ENCODE results near the gene RABL6. TPM values are rescaled to one million over a fixed set of nuclear protein-coding genes. Genes with fewer than 3 reads are reported as not detected.
"Not testable (repeated sequence)": the region's sequence is repeated elsewhere in the genome, so short reads cannot be mapped to it uniquely, and the experiment has no call there.

RABL6 gene
- polyA plus RNA-seq, 4 donors, result 75.5 to 114 (median 82.3) TPM

- peak in 1 of 2 donors; percentile 23 for DNase-seq
- 90 to 93% (median 91%) methylated on average over 29 to 31 of the region's 31 CpGs for WGBS, 3 donors
- no peak for FAIRE-seq
- Histone ChIP-seq H3K27ac (ENCODE audit: low read depth in 1 of 3, low read length in 2 of 3) (peak overlapping the region in 2 of 3 donors; percentile 30 to 51), H3K9me3 (ENCODE audit: control insufficient read depth in 2 of 2, insufficient read depth in 1 of 2, low read depth in 1 of 2, low read length in 1 of 2) (peaks cover 0 to 7% of the 10 kb centered on the region in 2 donors), H3K4me1 (ENCODE audit: control insufficient read depth in 3 of 3, insufficient read depth in 2 of 3, low read depth in 1 of 3, low read length in 2 of 3) (peaks cover 3 to 40% (median 12%) of the 10 kb centered on the region in 3 donors), H3K36me3 (ENCODE audit: control insufficient read depth in 3 of 3, insufficient read depth in 2 of 3, low read depth in 1 of 3, low read length in 3 of 3) (peaks cover 6 to 72% (median 21%) of the 10 kb centered on the region in 3 donors), H3K27me3 (ENCODE audit: control insufficient read depth in 3 of 3, insufficient read depth in 3 of 3, low read length in 3 of 3) (no peaks in the 10 kb centered on the region), H3K4me3 (ENCODE audit: low read depth in 1 of 3, low read length in 3 of 3) (no peak overlapping the region)
Measured at GRCh38 chr9:136862849-136863622, 55.3 kb downstream of the RABL6 start.

- peaks cover 6 to 67% (median 21%) of the 10 kb centered on the region in 3 donors for H3K36me3 ChIP-seq (ENCODE audit: control insufficient read depth in 3 of 3, insufficient read depth in 2 of 3, low read depth in 1 of 3, low read length in 3 of 3)
- FAIRE-seq, result no peak
Measured at GRCh38 chr9:136863623-136864273, 56.0 kb downstream of the RABL6 start.

DNA sequence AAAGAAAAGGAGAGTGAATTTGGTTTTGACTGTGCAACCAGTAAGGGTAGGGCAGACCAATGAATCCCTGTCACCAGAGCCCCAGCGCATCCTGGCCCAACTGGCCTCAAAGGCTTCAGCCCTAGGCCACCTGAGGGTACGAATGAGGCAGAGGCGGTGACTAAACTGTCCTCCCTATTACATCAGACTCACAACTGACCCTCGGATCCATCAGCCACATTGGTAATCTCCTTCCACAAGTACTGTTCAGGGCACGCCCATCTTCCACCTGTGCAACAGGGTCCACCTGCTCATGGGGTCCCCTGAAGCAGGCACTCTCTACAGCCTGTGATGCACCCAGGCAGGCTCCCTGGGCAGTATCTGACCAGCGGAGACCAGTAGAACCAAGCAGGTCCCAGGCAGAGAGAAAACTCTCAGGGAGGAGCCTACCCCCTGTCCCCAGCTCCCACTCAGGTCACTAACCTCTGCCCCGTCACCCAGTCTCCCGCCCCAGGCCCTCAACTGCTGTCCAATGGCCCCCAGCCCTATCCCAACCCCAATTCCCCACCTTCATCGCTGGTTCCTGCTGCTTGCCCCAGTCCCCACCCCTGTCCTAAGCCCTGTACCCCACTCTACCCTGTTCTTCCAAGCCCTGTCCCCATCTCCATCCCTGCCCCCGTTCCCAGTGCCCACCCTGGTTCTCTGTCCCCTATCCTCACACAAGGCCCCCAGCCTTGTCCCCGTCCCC, 57.5 kb downstream of the RABL6 start:
- H3K4me1 ChIP-seq (ENCODE audit: control insufficient read depth in 3 of 3, insufficient read depth in 2 of 3, low read depth in 1 of 3, low read length in 2 of 3), result peaks cover 3 to 18% (median 6%) of the 10 kb centered on the region in 3 donors
- H3K36me3 ChIP-seq (ENCODE audit: control insufficient read depth in 3 of 3, insufficient read depth in 2 of 3, low read depth in 1 of 3, low read length in 3 of 3), result peaks cover 6 to 52% (median 21%) of the 10 kb centered on the region in 3 donors
- DNase-seq, result peak; percentile 68 to 77
- FAIRE-seq, result no peak
- H3K27me3 ChIP-seq (ENCODE audit: control insufficient read depth in 3 of 3, insufficient read depth in 3 of 3, low read length in 3 of 3), result no peaks in the 10 kb centered on the region
- peaks cover 0 to 17% of the 10 kb centered on the region in 2 donors for H3K9me3 ChIP-seq (ENCODE audit: control insufficient read depth in 2 of 2, insufficient read depth in 1 of 2, low read depth in 1 of 2, low read length in 1 of 2)
- H3K27ac ChIP-seq (ENCODE audit: low read depth in 1 of 3, low read length in 2 of 3), result peak overlapping the region; percentile 76 to 94 (median 91)
- WGBS, 3 donors, result 36 to 55% (median 55%) methylated on average over 10 to 11 of the region's 11 CpGs
- H3K4me3 ChIP-seq (ENCODE audit: low read depth in 1 of 3, low read length in 3 of 3), result peak overlapping the region; percentile 67 to 98 (median 96)

More at GRCh38 chr9:136863623-136864273, 56.0 kb downstream of the RABL6 start:
- Histone ChIP-seq H3K4me3 (ENCODE audit: low read depth in 1 of 3, low read length in 3 of 3) (no peak overlapping the region), H3K27ac (ENCODE audit: low read depth in 1 of 3, low read length in 2 of 3) (peak overlapping the region in 2 of 3 donors; percentile 25 to 51), H3K27me3 (ENCODE audit: control insufficient read depth in 3 of 3, insufficient read depth in 3 of 3, low read length in 3 of 3) (no peaks in the 10 kb centered on the region), H3K4me1 (ENCODE audit: control insufficient read depth in 3 of 3, insufficient read depth in 2 of 3, low read depth in 1 of 3, low read length in 2 of 3) (peaks cover 3 to 33% (median 6%) of the 10 kb centered on the region in 3 donors), H3K9me3 (ENCODE audit: control insufficient read depth in 2 of 2, insufficient read depth in 1 of 2, low read depth in 1 of 2, low read length in 1 of 2) (peaks cover 0 to 14% of the 10 kb centered on the region in 2 donors)
- 89 to 91% (median 89%) methylated on average over 12 of the region's 12 CpGs for WGBS, 3 donors
- peak in 1 of 2 donors; percentile 14 for DNase-seq

GRCh38 chr9:136865768-136866103, 58.0 kb downstream of the RABL6 start:
- Histone ChIP-seq H3K9me3 (ENCODE audit: control insufficient read depth in 2 of 2, insufficient read depth in 1 of 2, low read depth in 1 of 2, low read length in 1 of 2) (peaks cover 0 to 17% of the 10 kb centered on the region in 2 donors), H3K27ac (ENCODE audit: low read depth in 1 of 3, low read length in 2 of 3) (peak overlapping the region; percentile 76 to 99 (median 91)), H3K27me3 (ENCODE audit: control insufficient read depth in 3 of 3, insufficient read depth in 3 of 3, low read length in 3 of 3) (no peaks in the 10 kb centered on the region), H3K4me3 (ENCODE audit: low read depth in 1 of 3, low read length in 3 of 3) (peak overlapping the region; percentile 67 to 98 (median 96)), H3K4me1 (ENCODE audit: control insufficient read depth in 3 of 3, insufficient read depth in 2 of 3, low read depth in 1 of 3, low read length in 2 of 3) (peaks cover 3 to 13% (median 6%) of the 10 kb centered on the region in 3 donors), H3K36me3 (ENCODE audit: control insufficient read depth in 3 of 3, insufficient read depth in 2 of 3, low read depth in 1 of 3, low read length in 3 of 3) (peaks cover 6 to 47% (median 21%) of the 10 kb centered on the region in 3 donors)
- FAIRE-seq (no peak), DNase-seq (peak in 1 of 2 donors; percentile 82)
- WGBS, 3 donors, result 0 to 3% (median 2%) methylated on average over 12 to 20 of the region's 20 CpGs

DNA sequence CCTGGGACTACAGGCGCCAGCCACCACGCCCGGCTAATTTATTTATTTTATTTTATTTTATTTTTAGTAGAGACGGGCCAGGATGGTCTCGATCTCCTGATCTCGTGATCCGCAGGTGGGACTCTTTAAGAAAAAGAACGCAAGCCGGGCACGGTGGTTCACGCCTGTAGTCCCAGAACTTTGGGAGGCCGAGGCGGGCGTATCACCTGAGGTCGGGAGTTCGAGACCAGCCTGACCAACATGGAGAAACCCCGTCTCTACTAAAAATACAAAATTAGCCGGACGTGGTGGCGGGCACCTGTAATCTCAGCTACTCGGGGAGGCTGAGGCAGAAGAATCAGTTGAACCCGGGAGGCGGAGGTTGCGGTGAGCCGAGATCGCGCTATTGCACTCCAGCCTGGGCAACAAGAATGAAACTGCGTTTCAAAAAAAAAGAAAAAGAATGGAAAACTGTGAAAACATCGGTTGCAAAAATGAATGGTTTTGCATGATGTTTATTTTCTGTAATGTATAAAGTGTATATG, 59.2 kb downstream of the RABL6 start:
- H3K4me3 ChIP-seq (ENCODE audit: low read depth in 1 of 3, low read length in 3 of 3), result peak overlapping the region; percentile 52 to 98 (median 58)
- not testable (repeated sequence) for FAIRE-seq; H3K4me1 ChIP-seq (ENCODE audit: control insufficient read depth in 3 of 3, insufficient read depth in 2 of 3, low read depth in 1 of 3, low read length in 2 of 3); DNase-seq; H3K27me3 ChIP-seq (ENCODE audit: control insufficient read depth in 3 of 3, insufficient read depth in 3 of 3, low read length in 3 of 3)
- H3K36me3 ChIP-seq (ENCODE audit: control insufficient read depth in 3 of 3, insufficient read depth in 2 of 3, low read depth in 1 of 3, low read length in 3 of 3), result peaks cover 6 to 35% (median 18%) of the 10 kb centered on the region in 3 donors
- peaks cover 0 to 17% of the 10 kb centered on the region in 2 donors for H3K9me3 ChIP-seq (ENCODE audit: control insufficient read depth in 2 of 2, insufficient read depth in 1 of 2, low read depth in 1 of 2, low read length in 1 of 2)
- peak overlapping the region in 1 of 3 donors; percentile 61 for H3K27ac ChIP-seq (ENCODE audit: low read depth in 1 of 3, low read length in 2 of 3)
- WGBS, 3 donors, result 73 to 84% (median 79%) methylated on average over 29 of the region's 29 CpGs

DNA sequence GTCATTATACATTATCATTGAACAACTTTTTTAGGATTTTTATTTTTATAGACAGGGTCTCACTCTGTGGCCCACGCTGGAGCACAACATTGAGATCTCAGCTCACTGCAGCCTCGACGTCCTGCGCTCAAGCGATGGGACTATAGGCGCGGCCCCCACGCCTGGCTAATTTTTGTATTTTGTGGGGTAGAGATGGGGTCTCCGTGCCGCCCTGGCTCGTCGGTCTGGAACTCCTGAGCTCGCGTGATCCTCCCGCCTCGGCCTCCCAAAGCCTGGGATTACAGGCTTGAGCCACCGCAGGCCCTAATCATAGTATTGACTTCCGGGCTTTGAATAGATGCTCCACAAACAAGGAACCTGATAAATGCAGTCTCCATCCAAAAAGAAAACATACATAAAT, 59.7 kb downstream of the RABL6 start:
- WGBS, 3 donors, result 98 to 99% (median 98%) methylated on average over 18 of the region's 18 CpGs
- no peak overlapping the region for H3K27ac ChIP-seq (ENCODE audit: low read depth in 1 of 3, low read length in 2 of 3)

DNA sequence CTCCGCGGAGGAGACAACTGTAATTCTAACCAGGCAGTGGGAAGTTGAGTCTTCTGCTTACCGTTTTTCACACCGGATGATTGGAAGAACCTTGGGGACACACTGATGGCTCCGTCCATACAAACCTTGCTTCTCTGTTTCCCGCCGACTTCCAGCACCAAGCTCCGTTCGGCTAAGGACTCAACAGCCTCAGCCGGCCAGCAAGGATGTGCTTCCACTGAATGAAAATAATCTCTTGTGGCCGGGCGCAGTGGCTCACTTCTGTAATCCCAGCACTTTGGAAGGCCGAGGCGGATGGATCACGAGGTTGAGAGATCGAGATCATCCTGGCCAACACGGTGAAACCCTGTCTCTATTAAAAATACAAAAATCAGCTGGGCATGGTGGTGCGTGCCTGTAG, 60.2 kb downstream of the RABL6 start:
- Histone ChIP-seq H3K4me1 (ENCODE audit: control insufficient read depth in 3 of 3, insufficient read depth in 2 of 3, low read depth in 1 of 3, low read length in 2 of 3) (peaks cover 0 to 3% (median 3%) of the 10 kb centered on the region in 3 donors), H3K27ac (ENCODE audit: low read depth in 1 of 3, low read length in 2 of 3) (no peak overlapping the region), H3K9me3 (ENCODE audit: control insufficient read depth in 2 of 2, insufficient read depth in 1 of 2, low read depth in 1 of 2, low read length in 1 of 2) (peaks cover 0 to 26% of the 10 kb centered on the region in 2 donors), H3K36me3 (ENCODE audit: control insufficient read depth in 3 of 3, insufficient read depth in 2 of 3, low read depth in 1 of 3, low read length in 3 of 3) (peaks cover 4 to 25% (median 9%) of the 10 kb centered on the region in 3 donors), H3K4me3 (ENCODE audit: low read depth in 1 of 3, low read length in 3 of 3) (no peak overlapping the region), H3K27me3 (ENCODE audit: control insufficient read depth in 3 of 3, insufficient read depth in 3 of 3, low read length in 3 of 3) (no peaks in the 10 kb centered on the region)
- FAIRE-seq (no peak), DNase-seq (no peak)
- WGBS, 3 donors, result 97 to 98% (median 98%) methylated on average over 18 of the region's 18 CpGs

More for the DNA sequence above, 59.7 kb downstream of the RABL6 start:
- Histone ChIP-seq H3K4me3 (ENCODE audit: low read depth in 1 of 3, low read length in 3 of 3) (no peak overlapping the region), H3K4me1 (ENCODE audit: control insufficient read depth in 3 of 3, insufficient read depth in 2 of 3, low read depth in 1 of 3, low read length in 2 of 3) (peaks cover 0 to 3% (median 3%) of the 10 kb centered on the region in 3 donors), H3K36me3 (ENCODE audit: control insufficient read depth in 3 of 3, insufficient read depth in 2 of 3, low read depth in 1 of 3, low read length in 3 of 3) (peaks cover 6 to 30% (median 13%) of the 10 kb centered on the region in 3 donors), H3K27me3 (ENCODE audit: control insufficient read depth in 3 of 3, insufficient read depth in 3 of 3, low read length in 3 of 3) (no peaks in the 10 kb centered on the region), H3K9me3 (ENCODE audit: control insufficient read depth in 2 of 2, insufficient read depth in 1 of 2, low read depth in 1 of 2, low read length in 1 of 2) (peaks cover 0 to 23% of the 10 kb centered on the region in 2 donors)
- DNase-seq (no peak), FAIRE-seq (no peak)
